Endodermal cell (in vitro differentiated cells): ENCODE measurements around the gene GTF3C1. TPM values are rescaled to one million over a fixed set of nuclear protein-coding genes. Genes with fewer than 3 reads are reported as not detected.

Source experiments
- DNase-seq: peaks from one replicate; pipeline ENCODE4 v3.0.0-alpha.2; 2017
- H3K27ac ChIP-seq: 2 replicates; pipeline ENCODE4 v1.5.1; 2013; ENCODE audit warnings: mild to moderate bottlenecking, low read depth, low read length, moderate library complexity
- H3K27me3 ChIP-seq: 2 replicates; pipeline ENCODE4 v1.6.1; 2013; ENCODE audit warnings: mild to moderate bottlenecking, low read length, moderate library complexity; ENCODE audit not compliant: insufficient read depth, control insufficient read depth, poor library complexity, severe bottlenecking
- H3K36me3 ChIP-seq: 2 replicates; pipeline ENCODE4 v1.7.0; 2013; ENCODE audit warnings: mild to moderate bottlenecking, low read length, moderate library complexity; ENCODE audit not compliant: control insufficient read depth, insufficient read depth
- H3K4me1 ChIP-seq: one replicate; pipeline ENCODE4 v1.7.0; 2013; ENCODE audit warnings: low read length; ENCODE audit not compliant: control insufficient read depth, insufficient read depth
- H3K4me3 ChIP-seq: 2 replicates; pipeline ENCODE4 v1.5.1; 2013; ENCODE audit warnings: mild to moderate bottlenecking, low read length, moderate library complexity
- H3K9ac ChIP-seq: 2 replicates; pipeline ENCODE4 v1.6.1; 2013; ENCODE audit warnings: mild to moderate bottlenecking, low read length, moderate library complexity; ENCODE audit not compliant: poor library complexity, severe bottlenecking; ENCODE audit errors: extremely low read depth
- H3K9me3 ChIP-seq: 2 replicates; pipeline ENCODE4 v1.6.1; 2013; ENCODE audit warnings: mild to moderate bottlenecking, low read length, moderate library complexity; ENCODE audit not compliant: control insufficient read depth
- H3K27ac Mint-ChIP-seq: 2 replicates; pipeline ENCODE4 v1.8.0; 2020; ENCODE audit warnings: mixed read lengths
- H3K27me3 Mint-ChIP-seq: 2 replicates; pipeline ENCODE4 v1.8.0; 2021; ENCODE audit warnings: mild to moderate bottlenecking, mixed read lengths; ENCODE audit not compliant: insufficient read depth
- H3K36me3 Mint-ChIP-seq: 2 replicates; pipeline ENCODE4 v1.8.0; 2020; ENCODE audit warnings: low read depth, mixed read lengths
- H3K4me1 Mint-ChIP-seq: 2 replicates; pipeline ENCODE4 v1.8.0; 2020; ENCODE audit warnings: mixed read lengths
- H3K4me3 Mint-ChIP-seq: 2 replicates; pipeline ENCODE4 v1.8.0; 2020; ENCODE audit warnings: mild to moderate bottlenecking, moderate library complexity, mixed read lengths
- H3K9me3 Mint-ChIP-seq: 2 replicates; pipeline ENCODE4 v1.8.0; 2020; ENCODE audit warnings: mild to moderate bottlenecking, mixed read lengths
- WGBS, 2 experiments: methylation state at CpG; one replicate each; pipeline versions ENCODE4 v1.1.5 to v1.1.7; 2013; ENCODE audit warnings: missing lambda C conversion rate in 2 of 2, mixed read lengths in 1 of 2; ENCODE audit not compliant: insufficient coverage in 1 of 2, insufficient read length in 1 of 2; 5-methylcytosine and 5-hydroxymethylcytosine counted together
- total RNA-seq, 2 donors: library from RNA; stranded (reverse); fragmentation: NEBNext Ultra II Directional in 1 of 2; extraction: Animal tissue kit (Norgen Biotek cat#: 25700) in 1 of 2; gene quantifications; 2 replicates in 1 of 2; 3 replicates in 1 of 2; pipeline ENCODE4 v1.2.1, GENCODE V29; 2021
- TF ChIP-seq, protein P1 (sequence below): fragments of 200-600 bp; sonication (generic); conservative IDR thresholded peaks from 2 replicates; pipeline ENCODE4 v1.5.0; 2021; ENCODE audit warnings: antibody characterized with exemption, mild to moderate bottlenecking

Gene GTF3C1
- total RNA-seq, 2 donors from 2014 or later: 138 TPM

GRCh38 chr16:27455700-27456099 is 94.0 kb downstream of the GTF3C1 start:
- Mint-ChIP-seq H3K4me1 (no peaks in the 10 kb centered on the region), H3K4me3 (no peak overlapping the region), H3K27ac (no peak overlapping the region), H3K36me3 (peaks cover 7% of the 10 kb centered on the region), H3K9me3 (no peaks in the 10 kb centered on the region), H3K27me3 (no peaks in the 10 kb centered on the region)
- TF ChIP-seq, protein P1, sequence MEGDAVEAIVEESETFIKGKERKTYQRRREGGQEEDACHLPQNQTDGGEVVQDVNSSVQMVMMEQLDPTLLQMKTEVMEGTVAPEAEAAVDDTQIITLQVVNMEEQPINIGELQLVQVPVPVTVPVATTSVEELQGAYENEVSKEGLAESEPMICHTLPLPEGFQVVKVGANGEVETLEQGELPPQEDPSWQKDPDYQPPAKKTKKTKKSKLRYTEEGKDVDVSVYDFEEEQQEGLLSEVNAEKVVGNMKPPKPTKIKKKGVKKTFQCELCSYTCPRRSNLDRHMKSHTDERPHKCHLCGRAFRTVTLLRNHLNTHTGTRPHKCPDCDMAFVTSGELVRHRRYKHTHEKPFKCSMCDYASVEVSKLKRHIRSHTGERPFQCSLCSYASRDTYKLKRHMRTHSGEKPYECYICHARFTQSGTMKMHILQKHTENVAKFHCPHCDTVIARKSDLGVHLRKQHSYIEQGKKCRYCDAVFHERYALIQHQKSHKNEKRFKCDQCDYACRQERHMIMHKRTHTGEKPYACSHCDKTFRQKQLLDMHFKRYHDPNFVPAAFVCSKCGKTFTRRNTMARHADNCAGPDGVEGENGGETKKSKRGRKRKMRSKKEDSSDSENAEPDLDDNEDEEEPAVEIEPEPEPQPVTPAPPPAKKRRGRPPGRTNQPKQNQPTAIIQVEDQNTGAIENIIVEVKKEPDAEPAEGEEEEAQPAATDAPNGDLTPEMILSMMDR: no peak
- no peaks in the 10 kb centered on the region for H3K27me3 ChIP-seq
- H3K4me3 ChIP-seq: no peak overlapping the region
- no peak overlapping the region for H3K9ac ChIP-seq
- H3K27ac ChIP-seq: no peak overlapping the region
- H3K36me3 ChIP-seq: peaks cover 15% of the 10 kb centered on the region
- no peaks in the 10 kb centered on the region for H3K9me3 ChIP-seq
- 89 to 92% methylated on average over 9 to 12 of the region's 12 CpGs for WGBS, 2 experiments
- DNase-seq: no peak
- no peaks in the 10 kb centered on the region for H3K4me1 ChIP-seq

DNA sequence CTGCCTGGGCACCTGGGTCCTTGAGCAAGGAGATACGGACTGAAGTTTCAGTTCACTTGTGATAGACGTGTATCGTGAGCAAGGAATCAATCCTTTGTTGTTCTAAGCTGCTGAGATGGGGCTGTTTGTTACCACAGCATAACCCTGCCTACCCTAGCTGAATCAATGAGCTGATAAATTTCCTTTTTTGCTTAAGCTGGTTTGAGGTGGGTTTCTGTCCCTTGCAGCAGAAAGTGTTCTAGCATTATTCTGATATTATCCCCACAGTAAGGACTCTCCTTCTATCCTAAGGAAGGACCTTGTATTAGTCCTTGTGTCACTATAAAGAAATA is 96.3 kb downstream of the GTF3C1 start:
- Mint-ChIP-seq H3K27me3 (no peaks in the 10 kb centered on the region), H3K4me3 (no peak overlapping the region), H3K4me1 (no peaks in the 10 kb centered on the region), H3K36me3 (no peaks in the 10 kb centered on the region), H3K9me3 (no peaks in the 10 kb centered on the region), H3K27ac (no peak overlapping the region)
- no peaks in the 10 kb centered on the region for H3K27me3 ChIP-seq
- H3K9ac ChIP-seq: no peak overlapping the region
- DNase-seq: no peak
- no peak overlapping the region for H3K4me3 ChIP-seq
- TF ChIP-seq, protein P1: no peak
- 91 to 100% methylated on average over 1 to 3 of the region's 3 CpGs for WGBS, 2 experiments
- no peak overlapping the region for H3K27ac ChIP-seq
- no peaks in the 10 kb centered on the region for H3K4me1 ChIP-seq
- H3K36me3 ChIP-seq: no peaks in the 10 kb centered on the region
- H3K9me3 ChIP-seq: no peaks in the 10 kb centered on the region

GRCh38 chr16:27452569-27453493 is 96.9 kb downstream of the GTF3C1 start:
- no peaks in the 10 kb centered on the region for H3K4me1 ChIP-seq
- no peaks in the 10 kb centered on the region for H3K9me3 ChIP-seq
- Mint-ChIP-seq H3K36me3 (no peaks in the 10 kb centered on the region), H3K27me3 (no peaks in the 10 kb centered on the region), H3K27ac (no peak overlapping the region), H3K4me3 (no peak overlapping the region), H3K9me3 (peaks cover 3% of the 10 kb centered on the region), H3K4me1 (no peaks in the 10 kb centered on the region)
- no peak overlapping the region for H3K27ac ChIP-seq
- TF ChIP-seq, protein P1: no peak
- DNase-seq: no peak
- H3K9ac ChIP-seq: no peak overlapping the region
- no peaks in the 10 kb centered on the region for H3K27me3 ChIP-seq
- no peak overlapping the region for H3K4me3 ChIP-seq
- no peaks in the 10 kb centered on the region for H3K36me3 ChIP-seq
- 85 to 88% methylated on average over 15 to 16 of the region's 16 CpGs for WGBS, 2 experiments
